ENCODE results near the gene ADAMTSL1. TPM values are rescaled to one million over a fixed set of nuclear protein-coding genes. Genes with fewer than 3 reads are reported as not detected.

ADAMTSL1 gene
- total RNA-seq, 1 experiment from 2014 or later = 0.94 TPM

DNA sequence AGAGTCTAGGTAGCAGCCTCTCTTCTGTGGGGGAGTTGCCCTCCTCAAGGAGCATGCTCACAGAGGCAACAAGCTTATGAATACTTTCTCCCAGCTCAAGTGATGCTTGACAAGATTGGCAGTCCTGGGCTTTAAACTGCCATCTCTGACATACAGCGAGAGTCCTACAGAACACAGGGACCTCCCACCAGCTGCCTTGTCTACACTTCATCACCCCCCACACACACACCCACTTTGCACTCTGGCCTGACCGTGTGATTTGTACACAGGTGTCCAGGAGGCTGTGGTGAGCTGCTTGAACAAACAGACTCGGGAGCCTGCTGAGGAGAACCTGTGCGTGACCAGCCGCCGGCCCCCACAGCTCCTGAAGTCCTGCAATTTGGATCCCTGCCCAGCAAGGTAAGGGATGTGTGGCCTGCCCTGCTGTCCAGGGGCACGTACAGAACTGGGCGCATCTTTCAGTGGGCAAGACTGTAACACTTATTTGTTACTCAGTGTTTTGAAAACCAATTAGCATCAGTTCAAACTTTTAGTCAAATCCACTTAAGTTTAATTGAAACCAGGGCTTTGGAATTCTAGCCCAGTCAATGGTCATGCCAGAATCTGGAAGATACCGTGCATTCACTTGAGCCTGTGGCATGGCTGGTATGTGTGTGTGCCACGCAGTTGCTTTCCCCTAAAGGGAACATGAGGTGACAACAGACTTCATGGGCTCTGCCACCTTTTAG is 247.5 kb downstream of the ADAMTSL1 start (continued):
- TF ChIP-seq JUN (CRISPR knock-in tag; IDR thresholded peaks at IDR 0.05) (no peak), RELA (CRISPR knock-in tag; IDR thresholded peaks at IDR 0.05; ENCODE audit: borderline replicate concordance) (no peak), NR2C2 (CRISPR knock-in tag; IDR thresholded peaks at IDR 0.05) (no peak)
- TF ChIP-seq, protein P1, sequence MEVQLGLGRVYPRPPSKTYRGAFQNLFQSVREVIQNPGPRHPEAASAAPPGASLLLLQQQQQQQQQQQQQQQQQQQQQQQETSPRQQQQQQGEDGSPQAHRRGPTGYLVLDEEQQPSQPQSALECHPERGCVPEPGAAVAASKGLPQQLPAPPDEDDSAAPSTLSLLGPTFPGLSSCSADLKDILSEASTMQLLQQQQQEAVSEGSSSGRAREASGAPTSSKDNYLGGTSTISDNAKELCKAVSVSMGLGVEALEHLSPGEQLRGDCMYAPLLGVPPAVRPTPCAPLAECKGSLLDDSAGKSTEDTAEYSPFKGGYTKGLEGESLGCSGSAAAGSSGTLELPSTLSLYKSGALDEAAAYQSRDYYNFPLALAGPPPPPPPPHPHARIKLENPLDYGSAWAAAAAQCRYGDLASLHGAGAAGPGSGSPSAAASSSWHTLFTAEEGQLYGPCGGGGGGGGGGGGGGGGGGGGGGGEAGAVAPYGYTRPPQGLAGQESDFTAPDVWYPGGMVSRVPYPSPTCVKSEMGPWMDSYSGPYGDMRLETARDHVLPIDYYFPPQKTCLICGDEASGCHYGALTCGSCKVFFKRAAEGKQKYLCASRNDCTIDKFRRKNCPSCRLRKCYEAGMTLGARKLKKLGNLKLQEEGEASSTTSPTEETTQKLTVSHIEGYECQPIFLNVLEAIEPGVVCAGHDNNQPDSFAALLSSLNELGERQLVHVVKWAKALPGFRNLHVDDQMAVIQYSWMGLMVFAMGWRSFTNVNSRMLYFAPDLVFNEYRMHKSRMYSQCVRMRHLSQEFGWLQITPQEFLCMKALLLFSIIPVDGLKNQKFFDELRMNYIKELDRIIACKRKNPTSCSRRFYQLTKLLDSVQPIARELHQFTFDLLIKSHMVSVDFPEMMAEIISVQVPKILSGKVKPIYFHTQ (CRISPR knock-in tag; IDR thresholded peaks at IDR 0.05) = no peak

DNA sequence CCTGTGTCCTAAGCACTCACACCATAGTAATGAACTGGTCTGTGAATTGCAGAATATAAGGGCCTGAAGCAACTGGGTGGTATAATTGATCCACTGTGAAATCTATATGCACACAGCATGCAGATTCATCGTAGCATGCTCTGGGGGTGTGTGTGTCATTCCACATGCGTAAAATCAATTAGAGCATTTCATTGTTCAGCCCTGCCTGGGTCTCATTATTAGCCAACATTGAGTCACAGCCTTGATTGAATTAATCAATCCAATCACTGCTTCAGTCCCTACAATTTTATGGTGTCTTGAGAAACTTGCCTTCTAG is 248.0 kb downstream of the ADAMTSL1 start:
- no peak for TF ChIP-seq IRF2 (CRISPR knock-in tag; IDR thresholded peaks at IDR 0.05; ENCODE audit: borderline replicate concordance, low read depth)
- no peak for TF ChIP-seq NR2C2 (CRISPR knock-in tag; IDR thresholded peaks at IDR 0.05)
- TF ChIP-seq SOX15 (CRISPR knock-in tag; IDR thresholded peaks at IDR 0.05) = no peak
- TF ChIP-seq, protein P2, sequence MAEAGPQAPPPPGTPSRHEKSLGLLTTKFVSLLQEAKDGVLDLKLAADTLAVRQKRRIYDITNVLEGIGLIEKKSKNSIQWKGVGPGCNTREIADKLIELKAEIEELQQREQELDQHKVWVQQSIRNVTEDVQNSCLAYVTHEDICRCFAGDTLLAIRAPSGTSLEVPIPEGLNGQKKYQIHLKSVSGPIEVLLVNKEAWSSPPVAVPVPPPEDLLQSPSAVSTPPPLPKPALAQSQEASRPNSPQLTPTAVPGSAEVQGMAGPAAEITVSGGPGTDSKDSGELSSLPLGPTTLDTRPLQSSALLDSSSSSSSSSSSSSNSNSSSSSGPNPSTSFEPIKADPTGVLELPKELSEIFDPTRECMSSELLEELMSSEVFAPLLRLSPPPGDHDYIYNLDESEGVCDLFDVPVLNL (CRISPR knock-in tag; IDR thresholded peaks at IDR 0.05; ENCODE audit: borderline replicate concordance, low read depth) = no peak
- TF ChIP-seq, protein P3, sequence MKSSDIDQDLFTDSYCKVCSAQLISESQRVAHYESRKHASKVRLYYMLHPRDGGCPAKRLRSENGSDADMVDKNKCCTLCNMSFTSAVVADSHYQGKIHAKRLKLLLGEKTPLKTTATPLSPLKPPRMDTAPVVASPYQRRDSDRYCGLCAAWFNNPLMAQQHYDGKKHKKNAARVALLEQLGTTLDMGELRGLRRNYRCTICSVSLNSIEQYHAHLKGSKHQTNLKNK (CRISPR knock-in tag; IDR thresholded peaks at IDR 0.05) = no peak
- TF ChIP-seq OVOL2 (CRISPR knock-in tag; IDR thresholded peaks at IDR 0.05; ENCODE audit: borderline replicate concordance) = no peak
- no peak for TF ChIP-seq ATF1 (CRISPR knock-in tag; IDR thresholded peaks at IDR 0.05)
- TF ChIP-seq, protein P4, sequence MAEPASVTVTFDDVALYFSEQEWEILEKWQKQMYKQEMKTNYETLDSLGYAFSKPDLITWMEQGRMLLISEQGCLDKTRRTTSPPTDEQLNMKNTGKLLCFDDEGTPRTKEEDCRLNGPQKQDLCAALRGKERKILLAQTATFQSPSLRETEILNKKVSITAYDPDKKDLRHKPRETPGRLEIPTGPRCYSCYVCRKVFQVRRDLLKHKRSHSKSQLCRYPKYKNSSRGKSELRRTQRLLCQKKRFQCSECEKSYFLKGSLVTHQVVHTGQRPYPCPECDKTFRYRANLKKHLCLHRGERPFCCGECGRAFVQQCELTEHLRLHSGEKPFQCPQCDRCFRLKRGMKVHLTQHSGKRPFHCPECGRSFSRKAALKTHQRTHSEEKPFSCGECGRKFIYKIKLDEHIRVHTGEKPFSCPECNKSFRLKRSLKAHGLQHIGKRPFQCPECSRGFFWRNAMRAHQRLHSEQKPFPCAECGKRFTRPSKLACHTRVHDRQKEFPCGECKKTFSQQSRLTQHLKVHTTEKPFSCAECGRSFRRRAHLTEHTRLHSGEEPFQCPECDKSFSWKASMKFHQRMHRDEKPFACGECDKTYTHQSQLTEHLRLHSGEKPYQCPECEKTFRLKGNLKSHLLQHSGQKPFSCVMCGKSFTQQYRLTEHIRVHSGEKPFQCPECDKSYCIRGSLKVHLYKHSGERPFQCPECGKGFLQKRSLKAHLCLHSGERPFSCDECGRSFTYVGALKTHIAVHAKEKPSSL (CRISPR knock-in tag; conservative IDR thresholded peaks at IDR 0.05) = no peak
- no peak for TF ChIP-seq TEAD4 (CRISPR knock-in tag; IDR thresholded peaks at IDR 0.05)
- TF ChIP-seq NR3C1 (CRISPR knock-in tag; conservative IDR thresholded peaks at IDR 0.05; ENCODE audit: low read depth) = no peak
- TF ChIP-seq, protein P5, sequence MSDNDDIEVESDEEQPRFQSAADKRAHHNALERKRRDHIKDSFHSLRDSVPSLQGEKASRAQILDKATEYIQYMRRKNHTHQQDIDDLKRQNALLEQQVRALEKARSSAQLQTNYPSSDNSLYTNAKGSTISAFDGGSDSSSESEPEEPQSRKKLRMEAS (CRISPR knock-in tag; IDR thresholded peaks at IDR 0.05) = no peak
- POLR2A ChIA-PET = no interaction called here
- CTCF ChIA-PET = no interaction called here
- Mint-ChIP-seq H3K27me3 (ENCODE audit: low read depth) (no peaks in the 10 kb centered on the region), H3K27ac (no peak overlapping the region), H3K9me3 (peaks cover 6% of the 10 kb centered on the region; the same call in 1 of the 2 replicates), H3K4me3 (no peak overlapping the region), H3K36me3 (no peaks in the 10 kb centered on the region), H3K4me1 (no peaks in the 10 kb centered on the region)
- DNase-seq (ENCODE audit: low spot score) = no peak
- ATAC-seq = no peak

DNA sequence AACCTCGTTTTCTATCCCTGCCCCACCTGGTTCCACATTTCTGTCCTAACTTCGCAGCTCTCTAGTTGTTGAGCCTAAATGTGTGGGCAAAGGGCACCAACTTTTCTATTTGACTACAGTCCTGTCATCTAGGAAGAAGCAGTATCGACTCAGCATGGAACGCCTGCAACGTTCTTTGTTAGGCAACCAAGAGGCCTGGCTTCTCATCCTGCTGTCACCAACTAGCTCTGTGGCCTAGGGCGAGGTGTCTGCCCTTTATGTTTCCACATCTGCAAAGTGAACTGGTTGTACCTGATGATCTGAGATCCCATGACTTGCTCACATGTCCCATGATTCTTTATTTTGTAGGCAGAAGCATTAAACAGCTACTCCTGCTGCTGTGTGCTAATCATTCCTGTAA is 248.9 kb downstream of the ADAMTSL1 start:
- no peaks in the 10 kb centered on the region for H3K4me1 Mint-ChIP-seq
- H3K27me3 Mint-ChIP-seq (ENCODE audit: low read depth) = no peaks in the 10 kb centered on the region
- ATAC-seq (no peak), DNase-seq (ENCODE audit: low spot score) (no peak)
- H3K4me3 Mint-ChIP-seq = no peak overlapping the region
- CTCF ChIA-PET = no interaction called here
- peaks cover 6% of the 10 kb centered on the region; the same call in 1 of the 2 replicates for H3K9me3 Mint-ChIP-seq
- H3K36me3 Mint-ChIP-seq = no peaks in the 10 kb centered on the region
- no peak overlapping the region for H3K27ac Mint-ChIP-seq
- POLR2A ChIA-PET = no interaction called here
- TF ChIP-seq GABPB1 (CRISPR knock-in tag; IDR thresholded peaks at IDR 0.05) (no peak), RORB (CRISPR knock-in tag; IDR thresholded peaks at IDR 0.05) (no peak), NFE2L1 (CRISPR knock-in tag; IDR thresholded peaks at IDR 0.05) (no peak), ATF1 (CRISPR knock-in tag; IDR thresholded peaks at IDR 0.05) (no peak), ELF4 (CRISPR knock-in tag; IDR thresholded peaks at IDR 0.05; ENCODE audit: low read depth) (no peak), TP53 (CRISPR knock-in tag; IDR thresholded peaks at IDR 0.05) (no peak), TEAD1 (CRISPR knock-in tag; IDR thresholded peaks at IDR 0.05) (no peak), ZNF232 (CRISPR knock-in tag; IDR thresholded peaks at IDR 0.05) (no peak)
- TF ChIP-seq, protein P6, sequence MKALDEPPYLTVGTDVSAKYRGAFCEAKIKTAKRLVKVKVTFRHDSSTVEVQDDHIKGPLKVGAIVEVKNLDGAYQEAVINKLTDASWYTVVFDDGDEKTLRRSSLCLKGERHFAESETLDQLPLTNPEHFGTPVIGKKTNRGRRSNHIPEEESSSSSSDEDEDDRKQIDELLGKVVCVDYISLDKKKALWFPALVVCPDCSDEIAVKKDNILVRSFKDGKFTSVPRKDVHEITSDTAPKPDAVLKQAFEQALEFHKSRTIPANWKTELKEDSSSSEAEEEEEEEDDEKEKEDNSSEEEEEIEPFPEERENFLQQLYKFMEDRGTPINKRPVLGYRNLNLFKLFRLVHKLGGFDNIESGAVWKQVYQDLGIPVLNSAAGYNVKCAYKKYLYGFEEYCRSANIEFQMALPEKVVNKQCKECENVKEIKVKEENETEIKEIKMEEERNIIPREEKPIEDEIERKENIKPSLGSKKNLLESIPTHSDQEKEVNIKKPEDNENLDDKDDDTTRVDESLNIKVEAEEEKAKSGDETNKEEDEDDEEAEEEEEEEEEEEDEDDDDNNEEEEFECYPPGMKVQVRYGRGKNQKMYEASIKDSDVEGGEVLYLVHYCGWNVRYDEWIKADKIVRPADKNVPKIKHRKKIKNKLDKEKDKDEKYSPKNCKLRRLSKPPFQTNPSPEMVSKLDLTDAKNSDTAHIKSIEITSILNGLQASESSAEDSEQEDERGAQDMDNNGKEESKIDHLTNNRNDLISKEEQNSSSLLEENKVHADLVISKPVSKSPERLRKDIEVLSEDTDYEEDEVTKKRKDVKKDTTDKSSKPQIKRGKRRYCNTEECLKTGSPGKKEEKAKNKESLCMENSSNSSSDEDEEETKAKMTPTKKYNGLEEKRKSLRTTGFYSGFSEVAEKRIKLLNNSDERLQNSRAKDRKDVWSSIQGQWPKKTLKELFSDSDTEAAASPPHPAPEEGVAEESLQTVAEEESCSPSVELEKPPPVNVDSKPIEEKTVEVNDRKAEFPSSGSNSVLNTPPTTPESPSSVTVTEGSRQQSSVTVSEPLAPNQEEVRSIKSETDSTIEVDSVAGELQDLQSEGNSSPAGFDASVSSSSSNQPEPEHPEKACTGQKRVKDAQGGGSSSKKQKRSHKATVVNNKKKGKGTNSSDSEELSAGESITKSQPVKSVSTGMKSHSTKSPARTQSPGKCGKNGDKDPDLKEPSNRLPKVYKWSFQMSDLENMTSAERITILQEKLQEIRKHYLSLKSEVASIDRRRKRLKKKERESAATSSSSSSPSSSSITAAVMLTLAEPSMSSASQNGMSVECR (CRISPR knock-in tag; IDR thresholded peaks at IDR 0.05; ENCODE audit: borderline replicate concordance) = no peak
- TF ChIP-seq, protein P7, sequence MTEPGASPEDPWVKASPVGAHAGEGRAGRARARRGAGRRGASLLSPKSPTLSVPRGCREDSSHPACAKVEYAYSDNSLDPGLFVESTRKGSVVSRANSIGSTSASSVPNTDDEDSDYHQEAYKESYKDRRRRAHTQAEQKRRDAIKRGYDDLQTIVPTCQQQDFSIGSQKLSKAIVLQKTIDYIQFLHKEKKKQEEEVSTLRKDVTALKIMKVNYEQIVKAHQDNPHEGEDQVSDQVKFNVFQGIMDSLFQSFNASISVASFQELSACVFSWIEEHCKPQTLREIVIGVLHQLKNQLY (CRISPR knock-in tag; IDR thresholded peaks at IDR 0.05) = no peak
